T-helper 17 cell (primary cell): Measurements from ENCODE around the gene SLC29A1. TPM values are rescaled to one million over a fixed set of nuclear protein-coding genes. Genes with fewer than 3 reads are reported as not detected.
A peak's percentile ranks its signal among the peaks of the same experiment; 100 is the strongest.
"Not testable (repeated sequence)": the region's sequence is repeated elsewhere in the genome, so short reads cannot be mapped to it uniquely, and the experiment has no call there.

ENCODE experiments used
- ATAC-seq: fragments of 150-1000 bp; cut with Tn5 transposase; 2 replicates; pipeline ENCODE4 v1.10.0; 2021; ENCODE audit warnings: mild to moderate bottlenecking, moderate library complexity
- DNase-seq, 3 donors: peaks; one replicate each; pipeline versions ENCODE4 v3.0.0 to v3.0.0-alpha.2; 2020 to 2021
- H3K9me3 ChIP-seq: one replicate; pipeline ENCODE4 v1.7.0; 2013; ENCODE audit warnings: low read length, mild to moderate bottlenecking; ENCODE audit not compliant: control insufficient read depth, poor library complexity, severe bottlenecking
- H3K27ac Mint-ChIP-seq: one replicate; pipeline ENCODE4 v1.8.0; 2022; ENCODE audit warnings: mild to moderate bottlenecking, moderate library complexity, mixed read lengths
- H3K27me3 Mint-ChIP-seq: one replicate; pipeline ENCODE4 v1.8.0; 2022; ENCODE audit warnings: mixed read lengths
- H3K36me3 Mint-ChIP-seq: one replicate; pipeline ENCODE4 v1.8.0; 2022; ENCODE audit warnings: low read depth, mixed read lengths
- H3K4me1 Mint-ChIP-seq: one replicate; pipeline ENCODE4 v1.8.0; 2022; ENCODE audit warnings: mild to moderate bottlenecking, mixed read lengths
- H3K4me3 Mint-ChIP-seq: one replicate; pipeline ENCODE4 v1.8.0; 2022; ENCODE audit warnings: mild to moderate bottlenecking, moderate library complexity, mixed read lengths
- total RNA-seq, 4 donors: library from RNA in 2 of 4; stranded (reverse) in 2 of 4; gene quantifications; one replicate each; pipeline ENCODE4 v1.2.3 and lab custom pipeline; 2022 to 2026

Gene SLC29A1
- total RNA-seq, 2 donors from 2014 or later, result 1.4 to 3.4 TPM

- Mint-ChIP-seq H3K27ac (no peak overlapping the region), H3K36me3 (no peaks in the 10 kb centered on the region), H3K4me1 (peaks cover 6% of the 10 kb centered on the region), H3K27me3 (no peaks in the 10 kb centered on the region), H3K4me3 (no peak overlapping the region)
- DNase-seq (no peak), ATAC-seq (no peak)
- H3K9me3 ChIP-seq, result no peaks in the 10 kb centered on the region
Measured at GRCh38 chr6:44229376-44230033, 6.1 kb downstream of the SLC29A1 start.

GRCh38 chr6:44230034-44230675, 6.8 kb downstream of the SLC29A1 start:
- ATAC-seq (no peak), DNase-seq (no peak)
- Mint-ChIP-seq H3K36me3 (no peaks in the 10 kb centered on the region), H3K4me3 (no peak overlapping the region), H3K4me1 (peaks cover 2% of the 10 kb centered on the region), H3K27ac (no peak overlapping the region), H3K27me3 (no peaks in the 10 kb centered on the region)
- no peaks in the 10 kb centered on the region for H3K9me3 ChIP-seq

GRCh38 chr6:44231426-44231825, 8.0 kb downstream of the SLC29A1 start:
- not testable (repeated sequence) for DNase-seq, H3K4me3 Mint-ChIP-seq, ATAC-seq, H3K36me3 Mint-ChIP-seq, H3K4me1 Mint-ChIP-seq, H3K27me3 Mint-ChIP-seq, H3K9me3 ChIP-seq, H3K27ac Mint-ChIP-seq

- no peak overlapping the region for H3K4me3 Mint-ChIP-seq
- no peaks in the 10 kb centered on the region for H3K27me3 Mint-ChIP-seq
- H3K36me3 Mint-ChIP-seq, result no peaks in the 10 kb centered on the region
- H3K27ac Mint-ChIP-seq, result no peak overlapping the region
- ATAC-seq (no peak), DNase-seq (no peak)
- no peaks in the 10 kb centered on the region for H3K9me3 ChIP-seq
- peaks cover 6% of the 10 kb centered on the region for H3K4me1 Mint-ChIP-seq
Measured at GRCh38 chr6:44232676-44233566, 9.5 kb downstream of the SLC29A1 start.

GRCh38 chr6:44233567-44234100, 10.2 kb downstream of the SLC29A1 start:
- DNase-seq (no peak), ATAC-seq (no peak)
- no peaks in the 10 kb centered on the region for H3K27me3 Mint-ChIP-seq
- no peaks in the 10 kb centered on the region for H3K9me3 ChIP-seq
- H3K4me1 Mint-ChIP-seq, result peaks cover 12% of the 10 kb centered on the region
- no peak overlapping the region for H3K27ac Mint-ChIP-seq
- H3K4me3 Mint-ChIP-seq, result no peak overlapping the region
- no peaks in the 10 kb centered on the region for H3K36me3 Mint-ChIP-seq

GRCh38 chr6:44234101-44235025, 11.0 kb downstream of the SLC29A1 start:
- no peaks in the 10 kb centered on the region for H3K9me3 ChIP-seq
- ATAC-seq (no peak), DNase-seq (no peak)
- Mint-ChIP-seq H3K4me1 (peaks cover 13% of the 10 kb centered on the region), H3K27ac (no peak overlapping the region), H3K4me3 (no peak overlapping the region), H3K36me3 (no peaks in the 10 kb centered on the region), H3K27me3 (no peaks in the 10 kb centered on the region)

DNA sequence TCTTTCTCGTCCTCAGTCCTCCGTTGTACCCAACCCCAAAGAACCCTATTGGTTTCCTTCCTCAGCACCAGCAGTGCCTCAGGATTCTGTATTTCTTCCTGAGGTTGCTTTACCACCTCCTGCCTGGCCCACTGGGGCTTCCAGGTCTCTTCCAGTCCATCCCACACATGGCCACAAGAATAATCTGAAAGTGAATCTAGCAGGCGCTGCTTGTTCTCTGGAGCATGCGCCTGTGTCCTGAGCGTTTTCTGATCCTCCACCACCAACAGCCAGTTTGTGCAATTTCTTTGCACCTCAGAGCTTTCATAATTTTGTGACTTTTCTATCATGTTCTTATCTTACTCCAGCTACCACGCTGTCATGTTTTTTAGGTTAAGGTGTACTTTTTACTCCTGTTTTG, 11.9 kb downstream of the SLC29A1 start:
- Mint-ChIP-seq H3K27ac (no peak overlapping the region), H3K36me3 (no peaks in the 10 kb centered on the region), H3K4me1 (peaks cover 13% of the 10 kb centered on the region), H3K4me3 (no peak overlapping the region), H3K27me3 (no peaks in the 10 kb centered on the region)
- ATAC-seq, result no peak
- no peak for DNase-seq
- no peaks in the 10 kb centered on the region for H3K9me3 ChIP-seq

DNA sequence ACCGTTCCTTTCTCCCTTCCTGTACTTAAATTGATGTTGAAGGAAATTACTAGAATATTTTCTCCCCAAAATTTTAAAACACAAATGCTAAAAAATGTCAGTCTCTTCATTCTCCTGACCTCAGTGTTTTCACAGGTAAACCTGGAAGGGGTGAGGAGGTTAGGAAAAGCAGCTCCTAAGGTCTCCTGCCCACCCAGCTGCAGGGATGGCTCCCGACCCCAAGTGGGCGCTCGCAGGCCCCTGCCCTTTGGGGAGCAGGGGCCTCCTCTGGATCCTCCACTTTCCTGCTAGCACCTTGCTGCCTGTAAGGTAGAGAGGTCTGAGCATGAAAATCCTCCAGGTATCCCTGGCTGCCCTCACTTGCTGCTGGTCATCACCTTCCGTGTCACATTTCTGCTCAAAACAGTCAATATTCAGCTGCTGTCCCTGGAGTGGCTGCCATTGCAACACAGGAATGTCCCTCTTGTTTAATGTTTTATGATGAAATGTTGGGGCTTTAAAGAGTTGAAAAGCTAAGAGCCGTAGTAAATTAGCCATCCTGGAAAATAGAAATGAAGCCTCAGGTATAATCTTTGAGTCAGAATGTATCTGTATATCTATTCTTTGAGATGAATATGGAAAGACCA, 12.6 kb downstream of the SLC29A1 start:
- peaks cover 13% of the 10 kb centered on the region for H3K4me1 Mint-ChIP-seq
- no peaks in the 10 kb centered on the region for H3K36me3 Mint-ChIP-seq
- H3K9me3 ChIP-seq, result no peaks in the 10 kb centered on the region
- no peak overlapping the region for H3K4me3 Mint-ChIP-seq
- no peak overlapping the region for H3K27ac Mint-ChIP-seq
- DNase-seq, result no peak
- no peaks in the 10 kb centered on the region for H3K27me3 Mint-ChIP-seq
- no peak for ATAC-seq

DNA sequence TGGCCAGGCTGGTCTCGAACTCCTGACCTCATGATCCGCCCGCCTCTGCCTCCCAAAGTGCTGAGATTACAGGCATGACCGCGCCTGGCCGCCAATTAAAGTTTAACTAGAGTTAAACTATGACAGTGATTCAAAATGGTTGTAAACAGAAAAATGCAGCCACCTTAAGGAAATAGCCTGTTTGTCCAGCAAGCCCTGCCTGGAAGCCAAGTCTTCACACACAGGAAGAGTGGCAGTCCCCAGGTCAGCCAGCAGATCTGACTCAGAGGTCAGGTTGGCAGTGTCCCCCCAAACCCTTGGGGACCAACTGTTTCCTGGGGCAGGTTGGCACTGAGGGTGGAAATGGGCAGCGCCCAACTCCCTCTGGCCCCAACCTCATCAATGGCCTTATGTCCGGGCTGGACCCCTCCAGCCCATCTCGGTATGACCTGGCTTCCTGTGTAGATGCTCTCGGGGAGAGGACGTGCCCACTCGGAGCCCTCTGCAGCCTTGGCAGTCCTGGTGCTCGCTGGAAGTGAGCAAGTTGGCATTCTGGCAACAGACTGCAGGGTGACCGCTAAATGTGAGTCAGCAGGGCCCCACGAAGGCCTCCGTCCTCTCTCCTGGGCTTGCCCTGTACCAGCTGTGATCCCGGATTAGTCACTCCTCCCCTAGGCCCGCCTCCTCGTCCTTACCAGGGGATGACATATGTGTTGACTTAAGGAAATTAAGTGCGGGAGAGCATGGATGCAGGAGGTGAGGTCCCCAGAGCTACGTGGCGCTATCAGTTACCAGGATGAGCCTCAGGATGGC, 13.8 kb downstream of the SLC29A1 start:
- H3K4me3 Mint-ChIP-seq, result peak overlapping the region; percentile 90
- no peaks in the 10 kb centered on the region for H3K9me3 ChIP-seq
- DNase-seq (peak; percentile 38 to 53 (median 43)), ATAC-seq (peak; percentile 79)
- H3K4me1 Mint-ChIP-seq, result peaks cover 13% of the 10 kb centered on the region
- H3K36me3 Mint-ChIP-seq, result no peaks in the 10 kb centered on the region
- H3K27ac Mint-ChIP-seq, result peak overlapping the region; percentile 89
- no peaks in the 10 kb centered on the region for H3K27me3 Mint-ChIP-seq

DNA sequence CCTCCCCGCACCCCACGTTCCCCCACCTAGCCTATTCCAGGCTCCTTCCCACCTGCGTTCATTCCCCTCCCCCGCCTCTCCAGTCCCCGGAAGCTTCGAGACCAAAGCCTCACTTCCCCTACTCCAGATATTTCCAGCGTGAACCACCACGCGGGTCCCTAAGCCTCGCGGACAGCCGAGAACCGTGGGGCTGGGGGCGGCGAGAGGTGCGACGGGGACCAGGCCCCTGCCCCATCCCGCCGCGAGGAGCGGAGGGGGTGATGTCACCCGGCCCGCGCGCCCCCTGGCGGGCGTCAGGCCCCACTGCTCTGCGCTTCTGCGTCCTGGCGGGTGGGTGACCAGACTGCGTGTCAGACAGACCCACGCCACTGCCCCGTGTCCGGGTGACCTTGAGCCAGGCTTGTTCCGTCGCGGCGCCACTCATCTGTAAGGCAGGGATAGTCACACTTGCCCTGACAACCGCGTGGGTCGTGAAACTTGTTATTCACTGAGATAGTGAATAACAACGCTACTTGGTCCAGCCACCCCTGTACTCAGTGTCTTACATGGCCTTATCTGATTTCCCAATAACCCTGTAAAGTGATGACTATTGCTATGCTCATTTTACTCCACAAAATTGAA, 14.5 kb downstream of the SLC29A1 start:
- no peaks in the 10 kb centered on the region for H3K36me3 Mint-ChIP-seq
- peak; percentile 72 to 81 (median 79) for DNase-seq
- H3K27ac Mint-ChIP-seq, result peak overlapping the region; percentile 89
- H3K9me3 ChIP-seq, result no peaks in the 10 kb centered on the region
- peak overlapping the region; percentile 90 for H3K4me3 Mint-ChIP-seq
- H3K27me3 Mint-ChIP-seq, result no peaks in the 10 kb centered on the region
- peaks cover 13% of the 10 kb centered on the region for H3K4me1 Mint-ChIP-seq
- ATAC-seq, result peak; percentile 96

- DNase-seq (no peak), ATAC-seq (no peak)
- H3K9me3 ChIP-seq, result no peaks in the 10 kb centered on the region
- peaks cover 11% of the 10 kb centered on the region for H3K4me1 Mint-ChIP-seq
- H3K4me3 Mint-ChIP-seq, result peak overlapping the region; percentile 90
- H3K27ac Mint-ChIP-seq, result peak overlapping the region; percentile 89
- H3K36me3 Mint-ChIP-seq, result no peaks in the 10 kb centered on the region
- no peaks in the 10 kb centered on the region for H3K27me3 Mint-ChIP-seq
Measured at GRCh38 chr6:44238687-44239350, 15.4 kb downstream of the SLC29A1 start.
